ENCODE data around the gene C16orf82. TPM values are rescaled to one million over a fixed set of nuclear protein-coding genes. Genes with fewer than 3 reads are reported as not detected.

The C16orf82 gene
- total and polyA plus RNA-seq, 9 of the 15 experiments (the other 6 are each of a cell fraction or from before 2014, with no cell fraction given), result not detected

- TF ChIP-seq CCNT2 (IDR thresholded peaks at IDR 0.05; ENCODE audit: borderline replicate concordance, extremely low read depth, insufficient read length, low read depth, low read length) (peak; percentile 38), NCOA4 (IDR thresholded peaks at IDR 0.05; ENCODE audit: partially characterized antibody) (no peak), ZNF24 (IDR thresholded peaks at IDR 0.05) (peak; percentile 93), SUPT5H (IDR thresholded peaks at IDR 0.05) (no peak), ARID3B (CRISPR knock-in tag; IDR thresholded peaks at IDR 0.05; ENCODE audit: borderline replicate concordance) (no peak), RBM14 (IDR thresholded peaks at IDR 0.05; ENCODE audit: borderline replicate concordance, insufficient read depth, low read depth, low read length) (no peak), ZBTB2 (IDR thresholded peaks at IDR 0.05) (no peak), SRSF3 (IDR thresholded peaks at IDR 0.05; ENCODE audit: insufficient read depth, low read length) (no peak), E2F3 (CRISPR knock-in tag; IDR thresholded peaks at IDR 0.05) (no peak), RUNX1 (IDR thresholded peaks at IDR 0.05; ENCODE audit: low read depth) (no peak), RFX7 (CRISPR knock-in tag; IDR thresholded peaks at IDR 0.05) (no peak), FOXO4 (CRISPR knock-in tag; IDR thresholded peaks at IDR 0.05) (no peak), SAP30 (IDR thresholded peaks at IDR 0.05; ENCODE audit: borderline replicate concordance, insufficient read depth, low read depth, low read length, poor library complexity, severe bottlenecking) (no peak), MYBL2 (IDR thresholded peaks at IDR 0.05; ENCODE audit: low read depth) (no peak), MYBL2 (CRISPR knock-in tag; IDR thresholded peaks at IDR 0.05; ENCODE audit: borderline replicate concordance) (no peak), ZNF134 (CRISPR knock-in tag; conservative IDR thresholded peaks at IDR 0.05) (no peak), ZNF146 (CRISPR knock-in tag; IDR thresholded peaks at IDR 0.05; ENCODE audit: unreplicated experiment) (no peak), CBX1 (IDR thresholded peaks at IDR 0.05; ENCODE audit: low read depth) (no peak), NR0B1 (IDR thresholded peaks at IDR 0.05; ENCODE audit: partially characterized antibody) (no peak), ZNF561 (CRISPR knock-in tag; conservative IDR thresholded peaks at IDR 0.05) (no peak), EGR1 (conservative IDR thresholded peaks at IDR 0.05) (0 out of 2 replicates have a peak, but pooled peaks have one; percentile 12), RBM34 (IDR thresholded peaks at IDR 0.05; ENCODE audit: borderline replicate concordance, insufficient read depth, low read length) (no peak), MCM7 (IDR thresholded peaks at IDR 0.05) (no peak)
These were observed 43.2 kb downstream of the C16orf82 start (continued) for GRCh38 chr16:27109666-27110523.
